Upper lobe of left lung (tissue), 4 donors: ENCODE results near the gene LILRA2.
"Not testable (repeated sequence)": the region's sequence is repeated elsewhere in the genome, so short reads cannot be mapped to it uniquely, and the experiment has no call there.

Experiments used
- EP300 ChIP-seq, 4 donors: sonication (generic); formaldehyde crosslinking; IDR thresholded peaks; one replicate each; pipeline ENCODE4 v1.5.1; 2017; ENCODE audit warnings: antibody characterized with exemption in 4 of 4, control low read depth in 2 of 4
- POLR2A ChIP-seq, 4 donors: fragments of 450-650 bp; IDR thresholded peaks; one replicate each; pipeline ENCODE4 v1.5.1; 2016 to 2017; ENCODE audit warnings: antibody characterized with exemption in 4 of 4, mild to moderate bottlenecking in 2 of 4
- POLR2AphosphoS5 ChIP-seq, 2 donors: sonication (generic); formaldehyde crosslinking; IDR thresholded peaks; one replicate each; pipeline ENCODE4 v1.5.1; 2017; ENCODE audit warnings: antibody characterized with exemption in 2 of 2
- TF ChIP-seq, protein P1 (sequence below), 6 experiments: fragments of 450-650 bp in 4 of 6; fragments of 200-600 bp in 2 of 6; sonication (generic) in 2 of 6; IDR thresholded peaks; one replicate each; pipeline ENCODE4 v1.5.1; 2016 to 2019; ENCODE audit warnings: antibody characterized with exemption in 6 of 6

DNA sequence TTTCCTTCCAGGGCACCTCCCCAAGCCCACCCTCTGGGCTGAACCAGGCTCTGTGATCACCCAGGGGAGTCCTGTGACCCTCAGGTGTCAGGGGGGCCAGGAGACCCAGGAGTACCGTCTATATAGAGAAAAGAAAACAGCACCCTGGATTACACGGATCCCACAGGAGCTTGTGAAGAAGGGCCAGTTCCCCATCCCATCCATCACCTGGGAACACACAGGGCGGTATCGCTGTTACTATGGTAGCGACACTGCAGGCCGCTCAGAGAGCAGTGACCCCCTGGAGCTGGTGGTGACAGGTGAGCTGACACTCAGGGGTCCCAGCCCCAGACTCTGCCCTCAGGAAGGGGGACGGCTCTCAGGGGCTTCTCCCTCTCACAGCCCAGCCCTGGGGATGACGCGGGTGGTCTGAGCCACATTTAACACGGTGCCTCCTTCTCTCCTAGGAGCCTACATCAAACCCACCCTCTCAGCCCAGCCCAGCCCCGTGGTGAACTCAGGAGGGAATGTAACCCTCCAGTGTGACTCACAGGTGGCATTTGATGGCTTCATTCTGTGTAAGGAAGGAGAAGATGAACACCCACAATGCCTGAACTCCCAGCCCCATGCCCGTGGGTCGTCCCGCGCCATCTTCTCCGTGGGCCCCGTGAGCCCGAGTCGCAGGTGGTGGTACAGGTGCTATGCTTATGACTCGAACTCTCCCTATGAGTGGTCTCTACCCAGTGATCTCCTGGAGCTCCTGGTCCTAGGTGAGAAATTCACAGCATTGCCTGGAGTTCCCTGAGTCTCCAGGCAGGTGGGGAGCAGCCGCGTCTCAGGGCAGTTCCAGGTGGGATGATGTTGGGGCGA, 58.1 kb downstream of the LILRA2 start:
- TF ChIP-seq, protein P1, sequence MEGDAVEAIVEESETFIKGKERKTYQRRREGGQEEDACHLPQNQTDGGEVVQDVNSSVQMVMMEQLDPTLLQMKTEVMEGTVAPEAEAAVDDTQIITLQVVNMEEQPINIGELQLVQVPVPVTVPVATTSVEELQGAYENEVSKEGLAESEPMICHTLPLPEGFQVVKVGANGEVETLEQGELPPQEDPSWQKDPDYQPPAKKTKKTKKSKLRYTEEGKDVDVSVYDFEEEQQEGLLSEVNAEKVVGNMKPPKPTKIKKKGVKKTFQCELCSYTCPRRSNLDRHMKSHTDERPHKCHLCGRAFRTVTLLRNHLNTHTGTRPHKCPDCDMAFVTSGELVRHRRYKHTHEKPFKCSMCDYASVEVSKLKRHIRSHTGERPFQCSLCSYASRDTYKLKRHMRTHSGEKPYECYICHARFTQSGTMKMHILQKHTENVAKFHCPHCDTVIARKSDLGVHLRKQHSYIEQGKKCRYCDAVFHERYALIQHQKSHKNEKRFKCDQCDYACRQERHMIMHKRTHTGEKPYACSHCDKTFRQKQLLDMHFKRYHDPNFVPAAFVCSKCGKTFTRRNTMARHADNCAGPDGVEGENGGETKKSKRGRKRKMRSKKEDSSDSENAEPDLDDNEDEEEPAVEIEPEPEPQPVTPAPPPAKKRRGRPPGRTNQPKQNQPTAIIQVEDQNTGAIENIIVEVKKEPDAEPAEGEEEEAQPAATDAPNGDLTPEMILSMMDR (IDR thresholded peaks at IDR 0.05) = not testable (repeated sequence)
- TF ChIP-seq POLR2A, EP300, POLR2AphosphoS5 (IDR thresholded peaks at IDR 0.05): not testable (repeated sequence)
